ENCODE measurements around the gene PI4K2A. TPM values are rescaled to one million over a fixed set of nuclear protein-coding genes. Genes with fewer than 3 reads are reported as not detected.
A peak's percentile ranks its signal among the peaks of the same experiment; 100 is the strongest.

Gene PI4K2A
- total and polyA plus RNA-seq, 2 of the 13 experiments (the other 11 are each of a cell fraction or from before 2014, with no cell fraction given): 10.9 to 14.3 TPM

- TF ChIP-seq SOX6 (IDR thresholded peaks at IDR 0.05) (no peak), SOX6 (CRISPR knock-in tag; IDR thresholded peaks at IDR 0.05) (no peak), NR2C2 (CRISPR knock-in tag; IDR thresholded peaks at IDR 0.05; ENCODE audit: borderline replicate concordance) (peak; percentile 94), TCF7L2 (IDR thresholded peaks at IDR 0.05; ENCODE audit: low read depth, low read length) (no peak), ZNF33B (CRISPR knock-in tag; IDR thresholded peaks at IDR 0.05) (no peak), EP300 (IDR thresholded peaks at IDR 0.05; ENCODE audit: low read depth in 2 of 2, low read length in 2 of 2) (no peak), EP300 (CRISPR knock-in tag; IDR thresholded peaks at IDR 0.05; ENCODE audit: borderline replicate concordance) (no peak), ZIK1 (CRISPR knock-in tag; IDR thresholded peaks at IDR 0.05; ENCODE audit: borderline replicate concordance, low read depth) (peak; percentile 70; the same call in 1 of the 2 replicates), ZKSCAN1 (IDR thresholded peaks at IDR 0.05; ENCODE audit: low read length) (no peak), NFYC (CRISPR knock-in tag; IDR thresholded peaks at IDR 0.05) (peak; percentile 92), ELF1 (CRISPR knock-in tag; IDR thresholded peaks at IDR 0.05) (peak; percentile 58), KDM2A (CRISPR knock-in tag; IDR thresholded peaks at IDR 0.05; ENCODE audit: borderline replicate concordance, low read depth) (no peak; the same call in 1 of the 2 replicates), KDM5B (CRISPR knock-in tag; IDR thresholded peaks at IDR 0.05; ENCODE audit: borderline replicate concordance) (no peak), ZSCAN25 (CRISPR knock-in tag; IDR thresholded peaks at IDR 0.05) (no peak), ZNF468 (CRISPR knock-in tag; IDR thresholded peaks at IDR 0.05) (no peak), GPN1 (CRISPR knock-in tag; IDR thresholded peaks at IDR 0.05; ENCODE audit: borderline replicate concordance) (no peak), HNRNPUL1 (IDR thresholded peaks at IDR 0.05; ENCODE audit: low read depth, low read length) (no peak), ZNF275 (CRISPR knock-in tag; IDR thresholded peaks at IDR 0.05; ENCODE audit: borderline replicate concordance) (no peak), ZNF460 (CRISPR knock-in tag; IDR thresholded peaks at IDR 0.05; ENCODE audit: borderline replicate concordance) (no peak), ZNF564 (CRISPR knock-in tag; IDR thresholded peaks at IDR 0.05) (no peak), IKZF4 (CRISPR knock-in tag; IDR thresholded peaks at IDR 0.05; ENCODE audit: borderline replicate concordance, low read depth, not compliant biosample characterization) (no peak), IKZF5 (CRISPR knock-in tag; IDR thresholded peaks at IDR 0.05) (peak; percentile 59), LCORL (IDR thresholded peaks at IDR 0.05) (no peak), LCORL (CRISPR knock-in tag; IDR thresholded peaks at IDR 0.05) (0 out of 2 replicates have a peak, but pooled peaks have one; percentile 20), RNF219 (CRISPR knock-in tag; IDR thresholded peaks at IDR 0.05) (no peak), ZNF674 (CRISPR knock-in tag; IDR thresholded peaks at IDR 0.05; ENCODE audit: low read depth) (no peak), HNRNPLL (IDR thresholded peaks at IDR 0.05; ENCODE audit: low read depth, low read length, poor library complexity, severe bottlenecking) (peak; percentile 93)
Measured at GRCh38 chr10:97640174-97640867, at the start of gene PI4K2A (continued).
